Neural progenitor cell (in vitro differentiated cells): Measurements from ENCODE around the gene CLDN20. TPM values are rescaled to one million over a fixed set of nuclear protein-coding genes. Genes with fewer than 3 reads are reported as not detected.

Experiments used
- DNase-seq: peaks from one replicate; pipeline ENCODE4 v3.0.0-alpha.2; 2016; ENCODE audit warnings: low spot score
- H2AFZ ChIP-seq: fragments of 200-600 bp; sonication (generic); replicated peaks from 2 replicates; pipeline ENCODE4 v1.6.1; 2016; ENCODE audit warnings: antibody characterized with exemption
- H3F3A ChIP-seq: fragments of 200-600 bp; sonication (generic); 2 replicates; pipeline ENCODE4 v1.6.1; 2016; ENCODE audit warnings: antibody characterized with exemption, low read depth
- H3K27ac ChIP-seq: fragments of 200-600 bp; sonication (generic); 2 replicates; pipeline ENCODE4 v1.5.1; 2016; ENCODE audit warnings: mild to moderate bottlenecking
- H3K27me3 ChIP-seq: fragments of 200-600 bp; sonication (generic); 2 replicates; pipeline ENCODE4 v1.6.1; 2016; ENCODE audit warnings: mild to moderate bottlenecking, moderate library complexity
- H3K36me3 ChIP-seq: fragments of 200-600 bp; sonication (generic); 2 replicates; pipeline ENCODE4 v1.5.1; 2016
- H3K4me1 ChIP-seq: fragments of 200-600 bp; sonication (generic); 2 replicates; pipeline ENCODE4 v1.6.1; 2016; ENCODE audit warnings: mixed run types
- H3K4me2 ChIP-seq: fragments of 200-600 bp; sonication (generic); 2 replicates; pipeline ENCODE4 v1.6.1; 2016
- H3K4me3 ChIP-seq: fragments of 200-600 bp; sonication (generic); 2 replicates; pipeline ENCODE4 v1.5.1; 2016
- H3K79me2 ChIP-seq: fragments of 200-600 bp; sonication (generic); 2 replicates; pipeline ENCODE4 v1.6.1; 2016; ENCODE audit warnings: low read depth
- H3K9ac ChIP-seq: fragments of 200-600 bp; sonication (generic); 2 replicates; pipeline ENCODE4 v1.6.1; 2016
- H3K9me3 ChIP-seq: fragments of 200-600 bp; sonication (generic); 2 replicates; pipeline ENCODE4 v1.5.1; 2016; ENCODE audit warnings: low read depth
- H4K20me1 ChIP-seq: fragments of 200-600 bp; sonication (generic); 2 replicates; pipeline ENCODE4 v1.6.1; 2016; ENCODE audit warnings: low read depth
- H3K27ac Mint-ChIP-seq: 3 replicates; pipeline ENCODE4 v1.8.0; 2021; ENCODE audit warnings: mixed read lengths
- H3K27me3 Mint-ChIP-seq: 2 replicates; pipeline ENCODE4 v1.8.0; 2022; ENCODE audit warnings: low read depth, mild to moderate bottlenecking, inconsistent platforms, moderate library complexity, mixed read lengths; ENCODE audit not compliant: insufficient read depth
- H3K36me3 Mint-ChIP-seq: 3 replicates; pipeline ENCODE4 v1.8.0; 2021; ENCODE audit warnings: mixed read lengths
- H3K4me1 Mint-ChIP-seq: 3 replicates; pipeline ENCODE4 v1.8.0; 2021; ENCODE audit warnings: mixed read lengths
- H3K4me3 Mint-ChIP-seq: 3 replicates; pipeline ENCODE4 v1.8.0; 2021; ENCODE audit warnings: mild to moderate bottlenecking, moderate library complexity, mixed read lengths
- H3K9me3 Mint-ChIP-seq: 3 replicates; pipeline ENCODE4 v1.8.0; 2020; ENCODE audit warnings: mixed read lengths
- CTCF ChIP-seq: fragments of 200-600 bp; sonication (generic); IDR thresholded peaks from 2 replicates; pipeline ENCODE4 v1.5.1; 2017; ENCODE audit warnings: antibody characterized with exemption, mild to moderate bottlenecking
- EZH2 ChIP-seq: fragments of 200-600 bp; sonication (generic); IDR thresholded peaks from 2 replicates; pipeline ENCODE4 v1.6.1; 2017; ENCODE audit warnings: antibody characterized with exemption, mild to moderate bottlenecking, moderate library complexity
- EZH2phosphoT487 ChIP-seq: fragments of 200-600 bp; sonication (generic); IDR thresholded peaks from 2 replicates; pipeline ENCODE4 v1.6.1; 2017; ENCODE audit warnings: antibody characterized with exemption
- total RNA-seq: library from RNA; depleted of rRNA; stranded (reverse); fragments of >200 nt; gene quantifications from 2 replicates; pipeline ENCODE4 v1.2.3, GENCODE V29; 2015; ENCODE audit warnings: low replicate concordance

CLDN20 gene
- total RNA-seq, 1 donor from 2014 or later: not detected

GRCh38 chr6:155261111-155261900 is 2.5 kb upstream of the CLDN20 start:
- TF ChIP-seq EZH2phosphoT487 (no peak), EZH2 (no peak), CTCF (peak; percentile 49)
- H3K36me3 Mint-ChIP-seq: peaks cover 25% of the 10 kb centered on the region
- Histone ChIP-seq H3F3A (peaks cover 10% of the 10 kb centered on the region), H3K4me1 (peaks cover 18% of the 10 kb centered on the region), H3K27me3 (no peaks in the 10 kb centered on the region), H3K27ac (peak overlapping the region; percentile 75), H2AFZ (no peak overlapping the region), H3K4me3 (no peak overlapping the region), H3K9me3 (no peaks in the 10 kb centered on the region), H3K4me2 (peak overlapping the region; percentile 45), H4K20me1 (no peaks in the 10 kb centered on the region), H3K79me2 (no peaks in the 10 kb centered on the region), H3K36me3 (no peaks in the 10 kb centered on the region), H3K9ac (no peak overlapping the region)
- no peak overlapping the region for H3K4me3 Mint-ChIP-seq
- peak overlapping the region; percentile 47 for H3K27ac Mint-ChIP-seq
- H3K4me1 Mint-ChIP-seq: peaks cover 28% of the 10 kb centered on the region
- no peaks in the 10 kb centered on the region for H3K27me3 Mint-ChIP-seq
- DNase-seq: peak; percentile 70
- no peaks in the 10 kb centered on the region for H3K9me3 Mint-ChIP-seq

GRCh38 chr6:155262655-155263054 is 1.2 kb upstream of the CLDN20 start:
- TF ChIP-seq CTCF: no peak
- TF ChIP-seq EZH2: no peak
- no peak for TF ChIP-seq EZH2phosphoT487
- no peak overlapping the region for H3K27ac ChIP-seq

GRCh38 chr6:155264693-155265320 is 994 bp downstream of the CLDN20 start:
- DNase-seq: no peak
- H3K4me1 Mint-ChIP-seq: peaks cover 43% of the 10 kb centered on the region

More at GRCh38 chr6:155262655-155263054, 1.2 kb upstream of the CLDN20 start:
- peaks cover 34% of the 10 kb centered on the region for H3K4me1 Mint-ChIP-seq
- Histone ChIP-seq H3K9me3 (no peaks in the 10 kb centered on the region), H3K79me2 (no peaks in the 10 kb centered on the region), H2AFZ (no peak overlapping the region), H3K4me3 (no peak overlapping the region), H3K4me1 (peaks cover 18% of the 10 kb centered on the region), H3K9ac (no peak overlapping the region), H3K36me3 (no peaks in the 10 kb centered on the region), H4K20me1 (no peaks in the 10 kb centered on the region), H3K27me3 (no peaks in the 10 kb centered on the region), H3F3A (peaks cover 13% of the 10 kb centered on the region), H3K4me2 (no peak overlapping the region)
- no peak overlapping the region for H3K27ac Mint-ChIP-seq
- no peak for DNase-seq
- H3K36me3 Mint-ChIP-seq: peaks cover 28% of the 10 kb centered on the region
- H3K27me3 Mint-ChIP-seq: no peaks in the 10 kb centered on the region
- H3K9me3 Mint-ChIP-seq: no peaks in the 10 kb centered on the region
- no peak overlapping the region for H3K4me3 Mint-ChIP-seq

More at GRCh38 chr6:155264693-155265320, 994 bp downstream of the CLDN20 start:
- Histone ChIP-seq H3K4me3 (no peak overlapping the region), H3K27ac (no peak overlapping the region), H4K20me1 (peaks cover 7% of the 10 kb centered on the region), H3K27me3 (no peaks in the 10 kb centered on the region), H3K4me1 (peaks cover 21% of the 10 kb centered on the region), H3K79me2 (no peaks in the 10 kb centered on the region), H3K9ac (no peak overlapping the region), H3K9me3 (no peaks in the 10 kb centered on the region), H3F3A (peaks cover 24% of the 10 kb centered on the region), H3K4me2 (no peak overlapping the region), H3K36me3 (no peaks in the 10 kb centered on the region), H2AFZ (no peak overlapping the region)
- Mint-ChIP-seq H3K27ac (no peak overlapping the region), H3K4me3 (no peak overlapping the region), H3K9me3 (no peaks in the 10 kb centered on the region), H3K27me3 (no peaks in the 10 kb centered on the region), H3K36me3 (peaks cover 26% of the 10 kb centered on the region)
- TF ChIP-seq CTCF: no peak
- no peak for TF ChIP-seq EZH2
- no peak for TF ChIP-seq EZH2phosphoT487
